Measurements from ENCODE around the gene SORBS2. TPM values are rescaled to one million over a fixed set of nuclear protein-coding genes. Genes with fewer than 3 reads are reported as not detected.

The SORBS2 gene
- total and polyA plus RNA-seq, 2 of the 4 experiments (the other 2 are of a cell fraction), result 0.18 TPM; not detected in 1

DNA sequence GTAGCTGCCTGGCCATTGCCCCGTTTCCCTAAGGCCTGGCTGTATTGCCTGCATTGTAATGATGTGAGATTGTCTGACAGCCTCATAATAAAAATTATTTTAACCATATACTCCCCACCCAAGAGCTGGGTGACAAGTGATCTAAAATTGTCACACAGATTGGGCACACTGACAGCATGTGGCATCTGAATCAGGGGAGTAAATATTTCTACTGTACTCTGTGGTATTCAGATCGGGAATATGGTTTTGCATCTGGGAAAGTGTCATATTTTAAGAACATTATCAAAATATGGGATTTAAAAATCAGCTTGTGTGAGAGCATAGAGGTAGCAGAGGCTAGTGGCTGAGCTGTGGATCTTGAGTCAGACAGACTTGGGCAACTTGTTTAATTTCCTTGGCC, 140.9 kb downstream of the SORBS2 start:
- Histone ChIP-seq H2BK20ac (ENCODE audit: low read depth, low read length) (no peak overlapping the region), H2BK120ac (ENCODE audit: low read depth, low read length) (no peak overlapping the region), H3K79me1 (ENCODE audit: low read depth in 1 of 2, low read length in 2 of 2) (no peaks in the 10 kb centered on the region), H3K18ac (ENCODE audit: low read depth, low read length) (no peak overlapping the region), H3K23ac (ENCODE audit: low read depth, low read length) (no peak overlapping the region), H2AK5ac (ENCODE audit: low read depth, low read length) (no peak overlapping the region), H3K4ac (ENCODE audit: low read depth, low read length) (no peak overlapping the region), H3K27ac (ENCODE audit: insufficient read depth, low read length) (no peak overlapping the region), H3K27me3 (ENCODE audit: control insufficient read depth, insufficient read depth, low read length) (peaks cover 17% of the 10 kb centered on the region), H3K4me2 (ENCODE audit: low read depth, low read length) (no peak overlapping the region), H3K9me1 (ENCODE audit: insufficient read depth, low read length) (no peaks in the 10 kb centered on the region), H3K36me3 (ENCODE audit: control insufficient read depth, insufficient read depth, low read length) (no peaks in the 10 kb centered on the region), H4K91ac (ENCODE audit: insufficient read depth, low read depth, low read length) (no peak overlapping the region), H4K20me1 (ENCODE audit: insufficient read depth, low read length) (no peaks in the 10 kb centered on the region), H2AFZ (replicated peaks; ENCODE audit: low read length, poor library complexity) (no peak overlapping the region), H2BK5ac (ENCODE audit: low read depth, low read length, poor library complexity, severe bottlenecking) (no peak overlapping the region), H3K4me3 (ENCODE audit: insufficient read depth, low read depth, low read length) (no peak overlapping the region), H3K56ac (ENCODE audit: extremely low read depth, insufficient read depth, low read length) (no peak overlapping the region), H2BK15ac (ENCODE audit: low read depth, low read length) (no peak overlapping the region), H4K8ac (ENCODE audit: low read depth in 2 of 2, low read length in 2 of 2) (no peak overlapping the region), H3K4me1 (ENCODE audit: control insufficient read depth, insufficient read depth, low read length) (no peaks in the 10 kb centered on the region), H3K9me3 (ENCODE audit: control insufficient read depth, insufficient read depth, low read length) (no peaks in the 10 kb centered on the region), H2AK9ac (replicated peaks; ENCODE audit: low read depth, low read length, poor library complexity) (no peak overlapping the region), H4K5ac (ENCODE audit: low read depth, low read length) (no peak overlapping the region), H3K14ac (replicated peaks; ENCODE audit: low read depth, low read length) (no peak overlapping the region), H3K9ac (ENCODE audit: low read depth, low read length) (no peak overlapping the region)
- ATAC-seq (ENCODE audit: low read depth) (no peak), DNase-seq (no peak)
- TF ChIP-seq MAZ (IDR thresholded peaks at IDR 0.05; ENCODE audit: borderline replicate concordance, low read depth, low read length), result no peak
- TF ChIP-seq FOS (IDR thresholded peaks at IDR 0.05; ENCODE audit: low read depth, low read length), result no peak
- TF ChIP-seq MAFK (IDR thresholded peaks at IDR 0.05; ENCODE audit: low read depth, low read length), result no peak
- TF ChIP-seq RAD21 (IDR thresholded peaks at IDR 0.05; ENCODE audit: low read length), result no peak
- TF ChIP-seq RCOR1 (IDR thresholded peaks at IDR 0.05; ENCODE audit: insufficient replicate concordance, low read length), result no peak
- no peak for TF ChIP-seq POLR2A (IDR thresholded peaks at IDR 0.05; ENCODE audit: low read depth, low read length)
- TF ChIP-seq NFE2L2 (IDR thresholded peaks at IDR 0.05; ENCODE audit: low read depth, low read length), result no peak
- no peak for TF ChIP-seq BHLHE40 (IDR thresholded peaks at IDR 0.05; ENCODE audit: low read depth, low read length)
- TF ChIP-seq, protein P1, sequence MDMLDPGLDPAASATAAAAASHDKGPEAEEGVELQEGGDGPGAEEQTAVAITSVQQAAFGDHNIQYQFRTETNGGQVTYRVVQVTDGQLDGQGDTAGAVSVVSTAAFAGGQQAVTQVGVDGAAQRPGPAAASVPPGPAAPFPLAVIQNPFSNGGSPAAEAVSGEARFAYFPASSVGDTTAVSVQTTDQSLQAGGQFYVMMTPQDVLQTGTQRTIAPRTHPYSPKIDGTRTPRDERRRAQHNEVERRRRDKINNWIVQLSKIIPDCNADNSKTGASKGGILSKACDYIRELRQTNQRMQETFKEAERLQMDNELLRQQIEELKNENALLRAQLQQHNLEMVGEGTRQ (IDR thresholded peaks at IDR 0.05; ENCODE audit: low read depth, low read length), result no peak
- TF ChIP-seq CHD1 (IDR thresholded peaks at IDR 0.05; ENCODE audit: low read depth, low read length), result no peak
- WGBS, 2 experiments (ENCODE audit: extremely low coverage in 2 of 2, insufficient read length in 1 of 2), result no CpG with 5 or more reads among the region's 2 CpGs
- intact Hi-C loops (cut with micrococcal nuclease) (no loop called here), dilution Hi-C loops (cut with HindIII; ENCODE audit: low sequenced_read_pairs, unreplicated experiment) (no loop called here), in situ Hi-C loops (cut with MboI; ENCODE audit: low sequenced_read_pairs) (no loop called here)
- CTCF ChIA-PET, result no interaction called here
- BruUV-seq (replicated peaks), result no TSS peak
- POLR2A ChIA-PET (ENCODE audit: unreplicated experiment), result no interaction called here

Measured in IMR-90 (cell line).